Mesothelial cell of epicardium (in vitro differentiated cells): ENCODE measurements around the gene NCOA1. TPM values are rescaled to one million over a fixed set of nuclear protein-coding genes. Genes with fewer than 3 reads are reported as not detected.
"Not testable (repeated sequence)": the region's sequence is repeated elsewhere in the genome, so short reads cannot be mapped to it uniquely, and the experiment has no call there.

Experiments
- DNase-seq, 2 experiments: peaks; one replicate each; pipeline ENCODE4 v3.0.0; 2021; ENCODE audit warnings: low spot score in 2 of 2; ENCODE audit not compliant: unreplicated experiment in 2 of 2
- H3K27ac Mint-ChIP-seq: 2 replicates; pipeline ENCODE4 v1.8.0; 2021; ENCODE audit warnings: mixed read lengths
- H3K27me3 Mint-ChIP-seq: 2 replicates; pipeline ENCODE4 v1.8.0; 2021; ENCODE audit warnings: low read depth, mixed read lengths
- H3K36me3 Mint-ChIP-seq: 2 replicates; pipeline ENCODE4 v1.8.0; 2021; ENCODE audit warnings: mixed read lengths
- H3K4me1 Mint-ChIP-seq: 2 replicates; pipeline ENCODE4 v1.8.0; 2021; ENCODE audit warnings: mixed read lengths
- H3K4me3 Mint-ChIP-seq: 2 replicates; pipeline ENCODE4 v1.8.0; 2021; ENCODE audit warnings: mild to moderate bottlenecking, moderate library complexity, mixed read lengths
- H3K9me3 Mint-ChIP-seq: 2 replicates; pipeline ENCODE4 v1.8.0; 2021; ENCODE audit warnings: mixed read lengths
- total RNA-seq: library from RNA; stranded (reverse); gene quantifications from 3 replicates; pipeline ENCODE4 v1.2.1, GENCODE V29; 2021
- TF ChIP-seq, protein P1 (sequence below): fragments of 200-600 bp; sonication (generic); IDR thresholded peaks from one replicate; pipeline ENCODE4 v1.5.0; 2021; ENCODE audit warnings: antibody characterized with exemption; ENCODE audit not compliant: unreplicated experiment

Gene NCOA1
- total RNA-seq, 1 donor from 2014 or later = 35.1 TPM

DNA sequence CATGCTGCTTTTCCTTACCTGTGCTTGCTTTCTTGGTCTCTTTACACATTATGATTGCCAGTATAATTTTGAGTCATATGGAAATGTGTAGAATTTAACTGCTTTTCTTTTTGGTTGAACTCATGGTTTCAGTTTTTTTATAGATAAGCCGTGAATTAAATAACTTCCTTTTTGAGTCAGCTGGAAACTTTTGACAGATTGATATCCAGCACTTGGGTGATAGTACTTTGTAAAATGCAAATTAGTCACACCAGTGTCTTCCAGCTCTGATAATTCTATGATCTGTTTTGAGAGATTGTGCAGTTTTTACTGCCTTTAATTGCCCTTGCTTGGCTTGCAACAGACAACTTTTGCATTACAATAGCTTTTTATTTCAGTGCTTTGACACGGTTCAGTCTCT, 86.4 kb downstream of the NCOA1 start:
- H3K36me3 Mint-ChIP-seq = peaks cover 28% of the 10 kb centered on the region
- H3K4me3 Mint-ChIP-seq = no peak overlapping the region
- TF ChIP-seq, protein P1, sequence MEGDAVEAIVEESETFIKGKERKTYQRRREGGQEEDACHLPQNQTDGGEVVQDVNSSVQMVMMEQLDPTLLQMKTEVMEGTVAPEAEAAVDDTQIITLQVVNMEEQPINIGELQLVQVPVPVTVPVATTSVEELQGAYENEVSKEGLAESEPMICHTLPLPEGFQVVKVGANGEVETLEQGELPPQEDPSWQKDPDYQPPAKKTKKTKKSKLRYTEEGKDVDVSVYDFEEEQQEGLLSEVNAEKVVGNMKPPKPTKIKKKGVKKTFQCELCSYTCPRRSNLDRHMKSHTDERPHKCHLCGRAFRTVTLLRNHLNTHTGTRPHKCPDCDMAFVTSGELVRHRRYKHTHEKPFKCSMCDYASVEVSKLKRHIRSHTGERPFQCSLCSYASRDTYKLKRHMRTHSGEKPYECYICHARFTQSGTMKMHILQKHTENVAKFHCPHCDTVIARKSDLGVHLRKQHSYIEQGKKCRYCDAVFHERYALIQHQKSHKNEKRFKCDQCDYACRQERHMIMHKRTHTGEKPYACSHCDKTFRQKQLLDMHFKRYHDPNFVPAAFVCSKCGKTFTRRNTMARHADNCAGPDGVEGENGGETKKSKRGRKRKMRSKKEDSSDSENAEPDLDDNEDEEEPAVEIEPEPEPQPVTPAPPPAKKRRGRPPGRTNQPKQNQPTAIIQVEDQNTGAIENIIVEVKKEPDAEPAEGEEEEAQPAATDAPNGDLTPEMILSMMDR = no peak
- no peak overlapping the region for H3K27ac Mint-ChIP-seq
- no peak for DNase-seq
- H3K27me3 Mint-ChIP-seq = no peaks in the 10 kb centered on the region
- peaks cover 4% of the 10 kb centered on the region for H3K4me1 Mint-ChIP-seq
- peaks cover 28% of the 10 kb centered on the region for H3K9me3 Mint-ChIP-seq

DNA sequence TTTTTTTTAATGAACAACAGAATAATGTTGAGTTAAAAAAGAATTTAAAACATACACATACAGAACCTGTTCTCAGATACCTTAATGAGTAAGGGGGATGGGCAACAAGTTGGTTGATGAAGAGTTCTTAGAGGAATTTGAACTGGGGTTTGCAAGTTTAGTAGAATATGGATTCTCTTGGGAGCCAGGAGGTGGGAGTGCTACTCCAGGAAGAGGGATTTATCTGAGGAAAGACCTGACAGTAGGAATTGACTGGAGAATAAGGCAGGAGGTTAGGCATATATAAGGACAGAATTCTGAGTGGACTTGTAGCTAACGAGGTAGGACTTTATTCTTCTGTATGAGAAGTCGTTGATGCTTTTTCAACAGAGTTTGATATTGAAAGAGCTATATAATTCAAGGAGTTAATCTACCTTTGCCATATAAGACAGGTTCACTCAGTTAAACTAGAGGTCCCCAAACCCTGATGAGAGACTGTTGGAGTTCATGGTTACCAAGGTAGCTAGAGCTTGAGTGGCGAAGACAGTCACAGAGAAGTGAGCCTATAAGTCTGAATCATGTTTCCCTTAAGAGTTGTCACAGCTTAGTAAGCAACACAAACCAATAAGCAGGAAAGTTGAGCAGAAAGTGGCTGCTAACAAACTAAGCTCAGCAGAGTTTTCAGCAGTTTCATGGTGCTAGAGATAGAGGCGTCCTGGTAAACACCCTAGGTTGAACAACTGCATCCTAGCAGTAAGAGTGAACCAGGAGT, 88.2 kb downstream of the NCOA1 start:
- H3K9me3 Mint-ChIP-seq = peaks cover 41% of the 10 kb centered on the region
- no peak for DNase-seq
- H3K4me1 Mint-ChIP-seq = peaks cover 4% of the 10 kb centered on the region
- peaks cover 38% of the 10 kb centered on the region for H3K36me3 Mint-ChIP-seq
- H3K27me3 Mint-ChIP-seq = no peaks in the 10 kb centered on the region
- H3K27ac Mint-ChIP-seq = no peak overlapping the region
- no peak overlapping the region for H3K4me3 Mint-ChIP-seq
- TF ChIP-seq, protein P1 = no peak

DNA sequence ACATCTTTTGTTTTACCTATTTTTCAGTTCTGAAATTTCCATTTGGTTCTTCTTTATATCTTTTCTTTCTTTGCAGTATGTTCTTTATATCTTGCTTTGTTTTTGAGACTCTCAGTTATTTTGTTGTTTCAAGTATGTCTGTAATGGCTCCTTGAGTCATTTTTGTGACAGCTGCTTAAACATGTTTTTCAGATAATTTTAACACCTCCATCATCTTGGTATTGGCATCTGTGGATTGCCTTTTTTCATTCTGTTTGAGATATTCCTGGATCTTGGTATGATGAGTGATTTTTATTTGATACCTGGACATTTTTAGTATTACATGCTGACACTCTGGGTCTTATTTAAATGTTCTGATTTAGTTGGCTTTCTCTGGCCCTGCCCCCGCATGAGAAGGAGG, 89.5 kb downstream of the NCOA1 start:
- Mint-ChIP-seq H3K9me3 (peaks cover 41% of the 10 kb centered on the region), H3K27ac (no peak overlapping the region), H3K4me1 (peaks cover 4% of the 10 kb centered on the region), H3K27me3 (no peaks in the 10 kb centered on the region), H3K36me3 (peaks cover 38% of the 10 kb centered on the region), H3K4me3 (no peak overlapping the region)
- TF ChIP-seq, protein P1 = no peak
- no peak for DNase-seq

DNA sequence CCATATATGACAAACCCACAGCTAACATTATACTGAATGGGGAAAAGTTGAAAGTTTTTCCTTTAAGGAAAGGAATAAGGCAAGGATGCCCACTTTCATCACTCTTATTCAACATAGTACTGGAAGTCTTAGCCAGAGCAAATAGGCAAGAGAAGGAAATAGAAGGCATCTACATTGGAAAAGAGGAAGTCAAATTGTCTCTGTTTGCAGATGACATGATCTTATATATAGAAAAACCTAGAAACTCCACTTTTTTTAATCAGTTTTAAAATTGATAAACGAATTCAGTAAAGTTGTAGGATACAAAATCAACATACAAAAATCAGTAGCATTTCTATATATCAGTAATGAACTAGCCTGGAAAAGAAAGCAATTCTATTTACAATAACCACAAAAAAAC, 90.9 kb downstream of the NCOA1 start:
- not testable (repeated sequence) for H3K4me1 Mint-ChIP-seq, H3K27ac Mint-ChIP-seq, H3K4me3 Mint-ChIP-seq, DNase-seq, H3K27me3 Mint-ChIP-seq
- H3K36me3 Mint-ChIP-seq = peaks cover 46% of the 10 kb centered on the region
- peaks cover 41% of the 10 kb centered on the region for H3K9me3 Mint-ChIP-seq

DNA sequence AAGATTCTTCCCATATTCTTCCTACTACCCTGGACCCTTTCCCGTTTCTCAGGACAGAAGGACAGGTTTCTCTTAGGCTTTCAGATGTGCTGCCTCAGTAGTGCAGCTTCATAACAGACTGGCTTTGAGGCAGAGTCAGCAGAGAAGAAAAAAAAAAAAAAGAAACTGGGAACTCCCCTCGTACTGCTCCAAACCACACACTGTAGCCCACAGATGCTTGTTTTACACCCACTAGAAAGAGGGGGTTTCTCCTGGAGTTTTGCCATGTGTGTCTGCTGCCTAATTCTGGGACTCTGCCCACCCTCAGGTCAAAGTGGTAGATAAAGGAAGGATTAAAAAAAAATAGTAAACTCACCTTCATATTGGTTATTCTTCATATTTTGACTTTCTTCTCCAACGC, 95.9 kb downstream of the NCOA1 start:
- TF ChIP-seq, protein P1 = no peak
- Mint-ChIP-seq H3K27ac (no peak overlapping the region), H3K4me3 (no peak overlapping the region), H3K4me1 (no peaks in the 10 kb centered on the region), H3K9me3 (peaks cover 24% of the 10 kb centered on the region), H3K36me3 (peaks cover 39% of the 10 kb centered on the region), H3K27me3 (no peaks in the 10 kb centered on the region)
- no peak for DNase-seq

DNA sequence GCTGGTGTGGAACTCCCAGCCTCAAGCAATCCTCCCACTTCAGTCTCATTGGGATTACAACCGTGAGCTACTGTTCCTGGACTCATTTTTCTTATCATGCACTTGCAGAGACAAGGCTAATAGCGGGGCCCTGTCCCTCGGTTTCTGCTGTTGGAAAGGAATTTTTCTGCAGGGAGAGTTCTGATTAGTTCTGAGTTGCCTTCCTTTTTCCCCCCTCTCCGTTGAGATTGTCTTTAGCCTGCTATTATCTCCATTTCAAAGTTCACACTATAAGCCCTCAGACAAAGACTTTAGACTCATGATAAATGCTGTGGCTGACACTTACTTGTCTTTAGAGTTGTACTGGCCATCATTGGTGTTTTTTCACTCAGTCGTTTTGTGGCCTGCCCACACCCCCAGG, 97.2 kb downstream of the NCOA1 start:
- Mint-ChIP-seq H3K9me3 (peaks cover 10% of the 10 kb centered on the region), H3K27me3 (no peaks in the 10 kb centered on the region), H3K36me3 (peaks cover 27% of the 10 kb centered on the region), H3K27ac (no peak overlapping the region), H3K4me1 (no peaks in the 10 kb centered on the region), H3K4me3 (no peak overlapping the region)
- no peak for DNase-seq
- TF ChIP-seq, protein P1 = no peak
